Astrocyte of the spinal cord (primary cell): ENCODE measurements around the gene SELENOO.

ENCODE experiments used
- DNase-seq: peaks from one replicate; pipeline ENCODE4 v3.0.0; 2011; ENCODE audit warnings: low read depth, low spot score
- H3K4me3 ChIP-seq: 2 replicates; pipeline ENCODE4 v1.5.1; 2011; ENCODE audit warnings: low read depth, mild to moderate bottlenecking, low read length, moderate library complexity
- in situ Hi-C: cut with HindIII; loops from 2 replicates; pipeline ENCODE4 v1.10.0; 2017; ENCODE audit warnings: low sequenced_read_pairs
- TF ChIP-seq, protein P1 (sequence below): IDR thresholded peaks from 2 replicates; pipeline ENCODE4 v1.5.1; 2012; ENCODE audit warnings: low read depth, mild to moderate bottlenecking, low read length, inconsistent platforms

The SELENOO gene

DNA sequence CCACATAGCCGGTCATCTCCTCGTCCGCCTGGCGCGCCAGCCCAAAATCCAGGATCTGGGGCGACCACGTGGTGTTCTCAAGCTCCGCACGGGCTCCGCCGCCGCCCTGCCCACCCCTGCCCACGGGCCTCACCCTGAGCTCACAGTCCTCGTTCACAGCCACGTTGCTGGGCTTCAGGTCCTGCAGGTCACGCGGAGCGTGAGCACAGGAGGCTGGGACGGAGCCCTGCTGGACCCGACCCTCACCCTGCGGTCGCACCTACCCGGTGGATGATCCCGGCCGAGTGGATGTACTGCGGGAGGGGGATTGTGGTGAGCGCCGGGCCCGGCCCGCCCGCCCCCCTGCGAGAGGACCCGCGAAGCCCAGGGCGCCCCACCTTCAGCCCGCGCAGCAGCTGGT, 66.2 kb downstream of the SELENOO start:
- DNase-seq = no peak
- in situ Hi-C loops = no loop called here
- H3K4me3 ChIP-seq = no peak overlapping the region
- TF ChIP-seq, protein P1, sequence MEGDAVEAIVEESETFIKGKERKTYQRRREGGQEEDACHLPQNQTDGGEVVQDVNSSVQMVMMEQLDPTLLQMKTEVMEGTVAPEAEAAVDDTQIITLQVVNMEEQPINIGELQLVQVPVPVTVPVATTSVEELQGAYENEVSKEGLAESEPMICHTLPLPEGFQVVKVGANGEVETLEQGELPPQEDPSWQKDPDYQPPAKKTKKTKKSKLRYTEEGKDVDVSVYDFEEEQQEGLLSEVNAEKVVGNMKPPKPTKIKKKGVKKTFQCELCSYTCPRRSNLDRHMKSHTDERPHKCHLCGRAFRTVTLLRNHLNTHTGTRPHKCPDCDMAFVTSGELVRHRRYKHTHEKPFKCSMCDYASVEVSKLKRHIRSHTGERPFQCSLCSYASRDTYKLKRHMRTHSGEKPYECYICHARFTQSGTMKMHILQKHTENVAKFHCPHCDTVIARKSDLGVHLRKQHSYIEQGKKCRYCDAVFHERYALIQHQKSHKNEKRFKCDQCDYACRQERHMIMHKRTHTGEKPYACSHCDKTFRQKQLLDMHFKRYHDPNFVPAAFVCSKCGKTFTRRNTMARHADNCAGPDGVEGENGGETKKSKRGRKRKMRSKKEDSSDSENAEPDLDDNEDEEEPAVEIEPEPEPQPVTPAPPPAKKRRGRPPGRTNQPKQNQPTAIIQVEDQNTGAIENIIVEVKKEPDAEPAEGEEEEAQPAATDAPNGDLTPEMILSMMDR = no peak
